GM19239 (cell line): Measurements from ENCODE around the gene SPATA19.

Experiments used
- DNase-seq: peaks from one replicate; pipeline ENCODE4 v3.0.0; 2011; ENCODE audit warnings: low spot score; ENCODE audit not compliant: insufficient read length
- FAIRE-seq: peaks from 2 replicates; lab custom pipeline; 2011; peaks lifted over from hg19 to GRCh38; lab: Jason Lieb, UNC

The SPATA19 gene

DNA sequence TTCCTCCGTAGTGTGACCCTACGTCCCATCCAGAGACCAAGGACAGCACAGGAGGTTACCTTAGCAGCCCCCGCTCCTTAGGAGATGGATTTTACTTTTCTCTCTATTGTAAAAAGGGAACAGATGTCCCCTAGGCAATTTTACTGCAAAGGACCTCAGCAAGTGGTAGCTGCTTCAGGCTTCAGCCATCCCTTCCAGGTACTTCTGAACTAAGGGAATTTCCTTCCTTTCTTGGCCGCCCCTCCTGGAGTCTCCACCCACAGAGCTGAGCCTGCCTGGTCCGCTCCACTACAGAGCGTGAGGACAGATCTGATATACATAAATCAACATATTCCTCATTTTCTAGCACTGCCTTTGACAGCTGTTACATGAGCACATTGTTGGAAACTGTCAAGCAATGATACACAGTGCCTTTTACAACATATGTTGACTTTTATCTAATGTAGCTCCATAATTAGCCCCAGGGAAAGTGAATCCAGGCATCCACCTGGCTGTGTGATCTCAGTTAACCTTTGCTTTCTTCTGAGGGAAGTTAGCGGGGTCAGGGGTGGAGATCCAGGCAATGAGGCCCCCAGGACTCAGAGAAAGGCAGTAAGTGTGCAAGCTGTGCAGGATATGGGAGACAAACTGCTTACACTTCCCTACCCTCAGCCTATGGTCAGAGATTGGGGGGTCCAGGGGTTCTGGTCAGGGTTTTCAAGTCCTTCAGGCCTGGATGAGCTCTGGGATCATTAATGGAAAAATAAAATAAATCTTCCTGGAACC lies 51.9 kb downstream of the SPATA19 start:
- DNase-seq = no peak
- FAIRE-seq = no peak

DNA sequence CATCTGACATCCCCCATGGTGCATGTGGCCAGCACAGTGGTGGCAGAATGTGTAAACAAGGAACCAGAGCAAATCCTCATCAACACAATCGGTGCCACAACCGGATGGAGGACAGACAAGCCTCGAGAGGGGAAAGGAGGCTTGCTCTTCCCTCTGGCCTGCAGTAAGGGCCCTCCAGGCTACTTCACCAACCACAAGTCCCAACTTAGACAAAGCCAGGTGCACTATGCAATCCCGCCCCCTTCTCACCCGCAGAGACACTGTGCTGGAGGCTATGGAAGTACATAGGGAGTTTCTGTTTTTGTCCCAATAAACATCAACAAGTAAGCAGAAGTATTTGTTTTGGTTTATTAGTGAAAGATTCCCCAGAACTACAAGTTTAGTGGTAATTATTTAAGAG lies 54.3 kb downstream of the SPATA19 start:
- FAIRE-seq (no peak), DNase-seq (no peak)
